GM21381 (cell line): ENCODE measurements around the gene BTLA.
"Not testable (repeated sequence)": the region's sequence is repeated elsewhere in the genome, so short reads cannot be mapped to it uniquely, and the experiment has no call there.

Source experiments
- ATAC-seq: cut with Tn5 transposase; IDR thresholded peaks from one replicate; pipeline ENCODE4 v1.9.1; 2021; ENCODE audit warnings: mild to moderate bottlenecking, moderate library complexity; ENCODE audit not compliant: unreplicated experiment

The BTLA gene, protein sequence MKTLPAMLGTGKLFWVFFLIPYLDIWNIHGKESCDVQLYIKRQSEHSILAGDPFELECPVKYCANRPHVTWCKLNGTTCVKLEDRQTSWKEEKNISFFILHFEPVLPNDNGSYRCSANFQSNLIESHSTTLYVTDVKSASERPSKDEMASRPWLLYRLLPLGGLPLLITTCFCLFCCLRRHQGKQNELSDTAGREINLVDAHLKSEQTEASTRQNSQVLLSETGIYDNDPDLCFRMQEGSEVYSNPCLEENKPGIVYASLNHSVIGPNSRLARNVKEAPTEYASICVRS

DNA sequence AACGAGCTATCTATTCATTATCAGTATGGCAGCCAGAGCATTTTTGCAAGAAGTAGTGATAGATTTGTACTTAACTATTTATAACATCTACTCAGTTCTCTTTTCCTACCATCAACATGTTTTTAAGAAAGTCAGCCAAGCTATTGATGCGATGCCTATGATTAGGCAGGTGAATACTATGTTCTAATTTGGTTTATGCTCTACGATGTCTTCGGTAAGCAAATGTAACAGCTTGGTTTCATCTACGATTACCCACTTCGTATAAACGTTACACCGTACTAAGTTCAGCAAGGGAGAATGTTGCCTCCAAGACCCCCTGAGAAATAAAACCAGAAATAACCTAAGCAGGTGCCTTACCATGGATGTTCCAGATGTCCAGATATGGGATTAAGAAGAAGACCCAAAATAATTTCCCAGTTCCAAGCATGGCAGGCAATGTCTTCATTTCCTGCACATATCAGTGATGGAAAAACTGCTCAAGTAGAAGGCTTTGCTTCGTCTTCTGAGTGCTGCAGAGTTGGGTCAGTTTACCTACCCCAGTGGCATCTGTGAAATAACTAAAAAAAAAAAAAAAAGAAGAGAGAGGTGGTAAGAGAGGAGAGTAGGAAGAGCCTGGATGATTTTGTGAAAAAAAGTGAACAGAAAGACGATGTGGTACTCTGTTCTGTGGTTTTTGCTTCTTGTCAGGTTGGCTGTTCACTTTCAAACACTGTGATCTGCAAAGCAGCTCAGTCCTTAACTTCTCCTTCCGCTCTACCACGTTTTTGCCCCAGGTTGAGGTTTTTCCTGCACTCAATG lies at the start of gene BTLA:
Gene BTLA (minus strand): TSS at position 559 of the 798 bp plus-strand sequence. CDS start 114 bp downstream, at position 445.
- ATAC-seq = peak; percentile 67

DNA sequence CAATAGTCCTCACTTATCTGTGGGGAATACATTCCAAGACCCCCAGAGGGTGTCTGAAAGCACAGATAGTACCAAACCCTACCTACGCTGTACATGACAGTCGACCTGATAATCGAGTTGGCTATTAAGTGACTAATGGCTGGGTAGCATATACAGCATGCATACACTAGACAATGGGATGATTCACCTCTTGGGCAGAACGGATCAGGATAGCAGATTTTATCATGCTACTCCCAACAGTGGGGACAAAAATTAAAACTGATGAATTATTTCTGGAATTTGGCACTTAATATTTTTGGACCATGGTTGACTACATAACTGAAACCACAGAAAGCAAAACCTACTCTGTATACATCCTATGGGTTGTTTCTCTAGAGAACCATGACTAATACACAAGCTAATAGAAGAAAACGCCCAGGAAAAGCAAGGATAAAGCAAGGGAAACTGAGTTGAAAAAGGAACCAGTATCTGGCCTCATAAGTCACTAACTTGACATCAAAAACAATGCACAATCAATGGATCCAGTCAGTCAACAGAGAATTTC lies 47.0 kb upstream of the BTLA start:
- no peak for ATAC-seq

DNA sequence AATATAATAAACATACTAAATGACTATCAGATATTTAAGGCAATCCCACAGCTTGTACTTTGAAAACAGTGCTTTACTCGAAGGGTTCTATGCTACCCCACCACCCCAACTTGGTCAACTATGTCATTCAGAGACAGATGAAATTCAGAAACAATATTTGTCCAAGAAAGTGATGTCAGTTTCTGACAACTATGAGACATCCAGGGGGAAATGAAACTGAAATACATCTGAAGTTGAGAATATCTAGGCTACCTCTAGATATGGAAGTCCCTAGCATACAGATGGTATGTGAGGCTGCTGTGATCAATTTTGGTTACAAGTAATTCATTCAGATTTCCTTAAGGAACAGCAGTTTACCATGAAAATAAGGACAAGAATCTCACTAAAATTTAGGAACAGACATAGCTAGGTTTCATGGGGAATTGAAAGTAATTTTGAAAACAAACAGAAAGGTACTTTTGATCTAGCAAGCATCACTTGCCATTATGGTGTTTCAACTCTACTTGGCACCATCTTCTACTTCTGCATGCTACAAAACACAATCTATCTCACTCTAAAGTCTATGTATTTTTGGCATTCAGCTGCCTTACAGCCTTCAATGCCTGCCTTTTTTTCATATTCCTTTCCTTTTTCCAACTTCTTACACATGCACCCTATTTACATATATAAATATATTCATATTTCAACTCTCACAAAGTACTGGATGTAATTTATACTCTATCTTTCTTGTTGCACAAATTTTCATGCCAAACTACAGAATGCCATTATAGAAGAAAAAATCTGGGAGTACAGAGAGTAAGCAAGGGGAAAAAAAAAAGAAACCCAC lies 40.8 kb upstream of the BTLA start:
- ATAC-seq = peak; percentile 89

- no peak for ATAC-seq
Observed at GRCh38 chr3:112531358-112531781, 32.1 kb upstream of the BTLA start.

- ATAC-seq = no peak
Observed at GRCh38 chr3:112530573-112530972, 31.3 kb upstream of the BTLA start.

GRCh38 chr3:112524127-112524526 lies 24.9 kb upstream of the BTLA start:
- not testable (repeated sequence) for ATAC-seq

DNA sequence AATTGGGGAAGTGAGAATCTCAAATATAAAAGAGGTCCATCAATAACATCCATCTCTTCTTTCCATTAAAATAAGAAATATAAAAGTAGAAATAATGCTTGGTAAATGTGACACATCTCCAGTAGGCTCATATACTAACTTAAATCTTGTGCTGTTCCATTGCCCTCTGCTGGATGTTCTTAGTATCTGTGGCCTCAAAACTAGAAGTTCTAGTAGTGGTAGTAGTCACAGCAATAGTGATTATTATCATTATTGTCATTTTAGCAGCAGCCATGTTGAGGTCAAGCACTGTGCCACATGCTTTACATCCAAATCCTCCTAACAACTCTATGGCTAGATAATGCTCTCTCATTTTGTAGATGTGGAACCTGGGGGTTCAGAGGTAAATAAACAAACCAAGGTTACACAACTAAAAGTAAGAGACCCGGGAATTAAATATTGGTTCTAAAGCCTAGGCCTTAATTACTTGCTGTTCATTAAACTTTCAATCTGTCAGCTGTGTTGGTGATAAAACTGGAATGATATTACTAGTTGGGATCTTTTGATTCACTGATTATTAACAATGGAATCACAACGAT lies 20.2 kb upstream of the BTLA start:
- peak; percentile 51 for ATAC-seq

GRCh38 chr3:112518970-112519369 lies 19.7 kb upstream of the BTLA start:
- ATAC-seq = not testable (repeated sequence)

DNA sequence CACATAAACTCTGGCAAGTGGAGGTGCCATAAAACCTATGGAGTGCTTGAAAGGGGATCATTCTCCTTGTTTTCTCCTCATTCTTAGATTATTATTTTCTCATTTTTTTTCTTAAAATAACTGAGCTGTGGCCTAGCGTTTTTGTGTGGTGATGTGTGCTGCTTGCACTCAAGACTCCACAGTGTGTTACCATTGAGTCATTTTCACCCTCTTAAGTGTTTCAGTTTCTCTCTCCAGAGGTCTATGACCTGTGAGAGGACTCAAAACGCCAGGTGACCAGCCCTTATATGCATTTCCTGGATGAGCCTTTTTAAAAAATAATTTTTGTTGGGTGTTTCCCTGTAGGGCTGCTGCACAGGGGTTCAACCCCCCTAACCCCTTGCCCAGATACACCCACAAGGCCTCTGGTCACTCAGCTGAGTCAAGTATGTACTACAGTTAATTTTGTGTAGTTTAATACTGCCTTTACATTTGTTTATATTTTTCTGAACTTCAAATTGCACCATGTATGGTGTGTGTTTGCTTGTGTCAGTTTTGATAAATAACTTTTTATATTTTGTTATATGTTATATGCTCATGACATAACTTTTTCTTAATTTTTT lies 15.4 kb upstream of the BTLA start:
- peak; percentile 100 for ATAC-seq

DNA sequence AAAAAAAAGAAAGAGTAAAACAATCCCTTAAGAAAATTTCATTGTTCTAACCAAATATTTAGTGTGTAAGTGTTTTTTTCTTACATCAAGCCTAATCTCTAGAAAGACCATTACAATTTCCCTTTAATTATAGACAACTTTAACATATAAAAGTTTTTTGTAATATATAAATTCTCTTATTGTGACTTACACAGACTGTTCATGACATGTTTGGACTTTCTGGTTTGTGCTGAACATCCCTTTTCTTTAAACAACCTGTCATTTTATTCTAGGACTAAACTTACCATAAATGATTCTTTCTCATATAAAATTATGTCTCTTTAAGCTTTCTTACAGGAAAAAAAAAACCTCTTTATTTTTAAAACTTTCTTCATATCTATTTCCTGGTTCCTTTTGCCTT lies 13.0 kb upstream of the BTLA start:
- no peak for ATAC-seq

DNA sequence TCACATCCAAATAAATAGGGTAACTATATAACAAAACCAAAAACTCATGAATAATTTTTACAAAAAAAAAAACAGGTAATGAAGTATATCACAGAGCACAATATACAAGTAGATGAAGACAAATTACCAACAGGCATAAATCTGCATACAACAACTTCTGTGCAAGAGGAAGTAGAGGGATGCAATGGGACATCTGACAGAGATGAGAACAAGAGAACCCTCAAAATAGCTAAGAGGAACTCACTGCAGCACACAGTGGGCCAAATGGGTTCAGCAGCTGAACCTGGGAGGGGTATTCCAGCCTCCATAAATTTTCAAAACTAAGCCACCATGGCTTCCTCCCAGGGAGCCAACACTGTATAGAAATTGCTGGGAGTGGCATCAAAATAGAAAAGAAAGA lies 9.6 kb upstream of the BTLA start:
- no peak for ATAC-seq

GRCh38 chr3:112508261-112508660 lies 9.0 kb upstream of the BTLA start:
- ATAC-seq = no peak

DNA sequence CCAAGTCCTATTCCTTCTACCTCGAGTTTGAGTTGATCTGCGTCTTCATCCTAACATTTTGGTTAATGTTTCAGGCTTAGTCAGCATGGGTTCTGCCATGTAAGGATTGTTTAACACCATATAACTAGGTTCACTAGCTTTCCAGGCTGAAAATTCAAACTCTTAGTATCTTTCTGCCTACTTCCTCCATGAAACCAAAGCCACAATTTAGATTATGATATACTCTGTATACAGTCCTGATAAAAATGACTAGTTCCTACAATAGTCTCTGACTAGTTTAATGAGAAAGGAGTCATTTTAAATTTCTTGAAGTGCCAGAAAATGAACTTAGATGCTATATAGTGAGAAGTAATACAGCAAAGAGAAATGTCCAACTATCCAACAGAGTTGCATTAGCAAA lies 6.6 kb upstream of the BTLA start:
- no peak for ATAC-seq

DNA sequence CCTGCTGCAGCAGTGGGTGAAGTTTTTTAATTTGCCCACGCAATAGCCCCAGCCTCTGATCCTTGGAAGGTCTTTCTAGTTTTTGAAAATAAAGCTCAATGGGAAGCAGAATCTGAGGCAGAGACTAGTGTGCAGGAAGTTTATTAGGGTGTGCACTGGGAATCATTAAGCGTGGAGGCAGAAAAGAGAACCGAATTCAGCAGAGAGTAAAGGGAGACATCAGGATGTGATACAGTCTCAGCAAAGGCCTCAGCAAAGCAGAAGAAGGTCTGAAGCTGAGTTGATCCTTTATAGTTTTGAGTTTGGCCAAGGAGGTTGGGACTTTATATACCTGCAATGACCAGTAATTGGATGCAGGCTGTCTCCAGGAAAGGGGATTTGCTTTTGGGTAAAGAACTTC lies 4.9 kb upstream of the BTLA start:
- no peak for ATAC-seq

- ATAC-seq = no peak
Observed at GRCh38 chr3:112503304-112503972, 4.2 kb upstream of the BTLA start.

DNA sequence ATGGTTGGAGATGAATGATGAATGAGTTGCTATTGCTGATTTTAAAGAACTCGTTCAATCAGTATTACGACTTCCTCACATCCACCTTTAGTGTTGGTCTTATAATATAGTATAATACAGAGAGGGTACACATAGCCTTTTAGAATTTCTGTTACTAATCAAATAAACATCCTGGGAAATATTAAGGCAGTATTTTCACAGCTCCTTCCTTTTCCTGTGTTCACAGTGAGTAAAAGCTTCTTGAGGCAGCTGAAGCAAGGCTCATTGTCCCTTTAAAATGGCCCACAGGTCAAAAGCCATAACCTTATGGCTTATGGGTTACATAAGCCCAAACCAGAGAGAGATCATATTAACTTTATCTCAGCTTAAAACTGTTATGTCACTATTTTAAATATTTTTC lies 1.3 kb upstream of the BTLA start:
- no peak for ATAC-seq

- no peak for ATAC-seq
Observed at GRCh38 chr3:112497897-112498548, 1.2 kb downstream of the BTLA start.

GRCh38 chr3:112496366-112497067 lies 2.8 kb downstream of the BTLA start:
- ATAC-seq = no peak

- ATAC-seq = not testable (repeated sequence)
Observed at GRCh38 chr3:112494448-112494767, 4.9 kb downstream of the BTLA start.
